ENCODE measurements around the gene TMEM135. TPM values are rescaled to one million over a fixed set of nuclear protein-coding genes. Genes with fewer than 3 reads are reported as not detected.

Gene TMEM135
- total RNA-seq, 4 donors from 2014 or later = 51.3 to 73.8 (median 52.4) TPM

DNA sequence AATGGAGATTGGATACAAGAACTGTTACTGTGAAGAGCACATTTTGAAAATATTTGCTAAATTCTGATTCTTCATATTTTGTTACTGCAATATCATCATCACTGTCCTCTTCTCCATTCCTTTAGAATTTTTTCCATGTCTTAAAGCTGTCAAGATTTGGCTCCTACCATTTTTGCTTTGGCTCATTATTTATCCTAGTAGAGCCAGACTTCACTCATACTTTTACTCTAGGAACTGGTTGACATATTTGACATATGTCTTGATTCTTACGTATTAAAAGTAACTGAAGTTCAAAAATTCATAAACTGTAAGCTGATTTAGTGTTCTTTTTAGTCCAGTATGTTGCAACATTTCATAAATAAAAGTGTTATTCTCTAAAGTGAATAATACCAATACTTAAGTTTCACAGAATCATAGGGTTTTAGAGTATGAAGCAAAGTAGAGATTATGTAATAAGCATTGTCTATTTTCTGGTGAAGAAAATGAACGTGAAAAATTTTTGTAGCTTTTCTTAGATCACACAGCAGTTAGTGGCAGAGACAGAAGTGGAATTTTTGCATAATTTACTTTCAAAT, 225.6 kb downstream of the TMEM135 start:
- TF ChIP-seq, protein P1, sequence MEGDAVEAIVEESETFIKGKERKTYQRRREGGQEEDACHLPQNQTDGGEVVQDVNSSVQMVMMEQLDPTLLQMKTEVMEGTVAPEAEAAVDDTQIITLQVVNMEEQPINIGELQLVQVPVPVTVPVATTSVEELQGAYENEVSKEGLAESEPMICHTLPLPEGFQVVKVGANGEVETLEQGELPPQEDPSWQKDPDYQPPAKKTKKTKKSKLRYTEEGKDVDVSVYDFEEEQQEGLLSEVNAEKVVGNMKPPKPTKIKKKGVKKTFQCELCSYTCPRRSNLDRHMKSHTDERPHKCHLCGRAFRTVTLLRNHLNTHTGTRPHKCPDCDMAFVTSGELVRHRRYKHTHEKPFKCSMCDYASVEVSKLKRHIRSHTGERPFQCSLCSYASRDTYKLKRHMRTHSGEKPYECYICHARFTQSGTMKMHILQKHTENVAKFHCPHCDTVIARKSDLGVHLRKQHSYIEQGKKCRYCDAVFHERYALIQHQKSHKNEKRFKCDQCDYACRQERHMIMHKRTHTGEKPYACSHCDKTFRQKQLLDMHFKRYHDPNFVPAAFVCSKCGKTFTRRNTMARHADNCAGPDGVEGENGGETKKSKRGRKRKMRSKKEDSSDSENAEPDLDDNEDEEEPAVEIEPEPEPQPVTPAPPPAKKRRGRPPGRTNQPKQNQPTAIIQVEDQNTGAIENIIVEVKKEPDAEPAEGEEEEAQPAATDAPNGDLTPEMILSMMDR (IDR thresholded peaks at IDR 0.05; ENCODE audit: low read depth) = no peak

DNA sequence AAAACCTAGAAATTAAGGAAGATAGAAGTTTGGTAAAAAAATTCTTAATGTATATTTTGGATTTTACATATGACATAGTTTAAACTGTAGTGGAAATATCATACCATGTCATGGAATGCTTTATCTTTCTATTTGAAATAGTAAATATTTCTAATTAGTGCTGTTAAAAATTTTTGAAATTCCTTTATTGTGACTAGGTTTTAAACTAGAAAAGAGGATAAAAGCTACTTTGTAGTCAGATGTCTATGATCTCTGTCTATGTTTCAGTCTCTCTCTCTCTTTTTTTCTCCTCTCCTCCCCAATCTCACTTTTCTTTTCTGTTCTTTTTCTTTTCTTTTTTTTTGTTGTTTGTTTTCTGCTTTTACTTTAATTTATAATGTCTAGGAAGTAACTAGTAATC, 226.2 kb downstream of the TMEM135 start:
- TF ChIP-seq, protein P1 (IDR thresholded peaks at IDR 0.05; ENCODE audit: low read depth) = no peak

DNA sequence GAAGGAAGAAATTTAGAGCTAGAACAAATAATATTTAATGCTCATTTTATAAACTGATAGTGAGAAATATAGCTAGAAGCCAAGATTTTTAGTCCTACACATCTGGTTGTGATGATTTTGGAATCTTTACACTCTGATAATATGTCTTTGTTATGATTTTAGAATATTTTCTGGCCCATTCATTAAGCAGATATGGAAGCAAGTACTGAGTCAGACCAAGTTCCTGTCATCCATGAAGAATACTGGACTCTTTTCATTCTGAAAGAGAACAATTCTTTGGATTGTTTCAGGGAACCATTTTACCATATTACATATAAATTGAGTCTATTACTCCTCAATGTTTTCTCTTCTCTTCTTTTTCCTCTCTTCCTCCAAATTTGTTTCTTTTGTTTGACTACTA, 227.4 kb downstream of the TMEM135 start:
- TF ChIP-seq, protein P1 (IDR thresholded peaks at IDR 0.05; ENCODE audit: low read depth) = no peak

DNA sequence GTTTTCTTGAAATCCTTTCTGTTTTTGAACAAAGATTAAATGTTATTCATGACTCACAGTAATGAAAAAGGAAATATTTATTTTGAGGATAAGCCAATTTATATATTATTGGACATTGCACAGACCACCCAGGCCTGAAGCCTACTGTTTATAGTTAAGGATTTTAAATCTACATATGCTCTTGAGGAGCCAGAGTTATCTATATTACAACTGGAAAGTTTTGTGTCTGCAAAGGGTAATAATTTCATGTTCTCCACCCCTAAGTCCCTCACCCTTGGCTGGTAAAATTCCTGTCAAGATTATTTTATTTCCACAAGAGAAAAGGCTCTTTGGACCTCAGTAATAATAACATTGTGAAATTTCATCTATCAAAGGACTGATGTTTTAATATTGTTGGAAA, 228.2 kb downstream of the TMEM135 start:
- TF ChIP-seq, protein P1 (IDR thresholded peaks at IDR 0.05; ENCODE audit: low read depth) = no peak

DNA sequence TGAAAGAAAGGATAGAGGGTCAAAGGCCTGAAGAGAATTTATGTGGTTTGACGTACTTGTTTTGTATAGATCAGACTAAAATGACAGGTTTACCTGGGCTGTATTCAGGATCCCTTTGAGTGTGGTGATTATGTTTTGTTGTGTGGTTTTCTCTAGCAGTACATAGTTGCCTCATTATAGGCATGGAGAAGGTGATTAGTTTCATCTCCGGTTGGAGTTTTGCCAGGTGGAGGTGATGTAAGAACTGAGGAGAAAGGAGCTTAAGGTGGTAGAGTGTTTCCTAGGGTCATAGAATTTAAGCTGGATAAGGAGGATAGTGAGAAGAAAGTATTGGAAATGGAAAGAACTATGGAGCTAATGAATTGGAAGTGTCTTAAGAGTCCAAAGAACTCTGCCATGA, 229.0 kb downstream of the TMEM135 start:
- TF ChIP-seq, protein P1 (IDR thresholded peaks at IDR 0.05; ENCODE audit: low read depth) = no peak

DNA sequence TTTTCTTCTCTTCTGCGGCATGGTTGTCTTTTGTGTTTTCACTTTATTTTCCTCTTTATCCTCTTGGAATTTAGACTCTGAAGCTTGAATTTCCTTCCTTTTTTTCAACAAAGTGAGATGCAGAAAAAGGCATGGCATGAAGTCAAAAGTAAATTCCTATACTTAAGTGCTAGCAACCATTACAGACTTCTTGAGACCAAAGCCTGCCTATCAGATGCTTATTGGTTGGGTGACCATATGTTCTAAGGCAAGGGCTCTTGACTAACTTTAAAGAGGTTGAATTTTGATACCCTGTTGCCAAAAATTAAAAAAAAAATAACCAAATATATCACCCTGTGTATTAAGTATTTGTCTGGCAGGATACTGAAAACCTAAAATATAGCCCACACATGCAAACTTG, 237.4 kb downstream of the TMEM135 start:
- TF ChIP-seq, protein P1 (IDR thresholded peaks at IDR 0.05; ENCODE audit: low read depth) = no peak

DNA sequence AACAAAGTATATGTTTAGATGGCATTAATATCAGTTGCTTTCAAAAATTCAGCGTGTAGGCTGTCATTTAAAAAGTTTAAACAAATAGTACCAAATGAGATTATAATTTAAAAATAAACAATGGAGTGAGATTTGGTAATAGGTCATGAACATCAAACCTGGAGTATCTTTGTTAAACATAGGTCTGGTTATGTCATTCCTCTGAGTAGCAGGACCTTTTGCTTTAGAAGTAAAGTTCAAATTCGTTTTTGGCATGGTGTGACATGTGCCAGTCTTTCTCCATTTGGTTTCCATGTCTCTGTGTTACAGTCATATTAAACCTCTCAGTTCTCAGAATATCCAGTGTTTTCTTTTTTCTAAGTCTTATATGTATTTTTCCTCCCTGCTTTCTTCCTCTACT, 242.4 kb downstream of the TMEM135 start:
- TF ChIP-seq, protein P1 (IDR thresholded peaks at IDR 0.05; ENCODE audit: low read depth) = no peak
